Measurements from ENCODE around the gene RALB. TPM values are rescaled to one million over a fixed set of nuclear protein-coding genes. Genes with fewer than 3 reads are reported as not detected.

Gene RALB
- total and polyA plus RNA-seq, 2 of the 4 experiments (the other 2 are of a cell fraction): 53.6 to 54.7 TPM

- ChIA-PET CTCF (interaction anchor here (0.6 kb wide), 1 partner anchor 1043 kb away, joined by 3 read pairs; no protein-coding TSS in a partner anchor), POLR2A (ENCODE audit: unreplicated experiment) (no interaction called here)
- H3K9ac ChIP-seq (ENCODE audit: low read depth, low read length): no peak overlapping the region
- no peak overlapping the region for H2AK9ac ChIP-seq (replicated peaks; ENCODE audit: low read depth, low read length, poor library complexity)
- BruUV-seq (replicated peaks): no TSS peak
- H4K20me1 ChIP-seq (ENCODE audit: insufficient read depth, low read length): no peaks in the 10 kb centered on the region; the same call in 1 of the 2 replicates
- H3K79me1 ChIP-seq (ENCODE audit: low read depth in 1 of 2, low read length in 2 of 2): peaks cover 15 to 21% of the 10 kb centered on the region in 2 experiments
- H2BK15ac ChIP-seq (ENCODE audit: low read depth, low read length): no peak overlapping the region
- peaks cover 4% of the 10 kb centered on the region; the same call in 1 of the 2 replicates for H3K27me3 ChIP-seq (ENCODE audit: control insufficient read depth, insufficient read depth, low read length)
- no peak overlapping the region for H2BK120ac ChIP-seq (ENCODE audit: low read depth, low read length)
- no peak overlapping the region for H2BK20ac ChIP-seq (ENCODE audit: low read depth, low read length)
- no peak overlapping the region for H3K4me3 ChIP-seq (ENCODE audit: insufficient read depth, low read depth, low read length)
- 93% methylated on average over 5 of the region's 9 CpGs; no CpG with 5 or more reads in 1 of the 2 experiments for WGBS, 2 experiments (ENCODE audit: extremely low coverage in 2 of 2, insufficient read length in 1 of 2)
- H3K14ac ChIP-seq (replicated peaks; ENCODE audit: low read depth, low read length): no peak overlapping the region
- H4K8ac ChIP-seq (ENCODE audit: low read depth in 2 of 2, low read length in 2 of 2): no peak overlapping the region
- H3K4ac ChIP-seq (ENCODE audit: low read depth, low read length): 0 out of 2 replicates have a peak overlapping the region, but pooled peaks have one; percentile 20
- intact Hi-C loops (cut with micrococcal nuclease) (no loop called here), dilution Hi-C loops (cut with HindIII; ENCODE audit: low sequenced_read_pairs, unreplicated experiment) (no loop called here), in situ Hi-C loops (cut with MboI; ENCODE audit: low sequenced_read_pairs) (loop anchor here (25.0 kb wide), 1 partner anchor 988 kb away; no protein-coding TSS in a partner anchor)
- H4K5ac ChIP-seq (ENCODE audit: low read depth, low read length): no peak overlapping the region
- H4K91ac ChIP-seq (ENCODE audit: insufficient read depth, low read depth, low read length): no peak overlapping the region
- no peak overlapping the region for H3K4me2 ChIP-seq (ENCODE audit: low read depth, low read length)
- H3K18ac ChIP-seq (ENCODE audit: low read depth, low read length): no peak overlapping the region
- no peak for DNase-seq
- no peak overlapping the region for H3K56ac ChIP-seq (ENCODE audit: extremely low read depth, insufficient read depth, low read length)
- H3K36me3 ChIP-seq (ENCODE audit: control insufficient read depth, insufficient read depth, low read length): peaks cover 5% of the 10 kb centered on the region; the same call in 1 of the 2 replicates
- H3K27ac ChIP-seq (ENCODE audit: insufficient read depth, low read length): no peak overlapping the region
- peaks cover 14% of the 10 kb centered on the region for H3K4me1 ChIP-seq (ENCODE audit: control insufficient read depth, insufficient read depth, low read length)
- no peak overlapping the region for H2BK5ac ChIP-seq (ENCODE audit: low read depth, low read length, poor library complexity, severe bottlenecking)
- peak overlapping the region; percentile 29; the same call in 1 of the 2 replicates for H3K23ac ChIP-seq (ENCODE audit: low read depth, low read length)
- H2AK5ac ChIP-seq (ENCODE audit: low read depth, low read length): no peak overlapping the region
- peaks cover 8% of the 10 kb centered on the region; the same call in 1 of the 2 replicates for H3K9me1 ChIP-seq (ENCODE audit: insufficient read depth, low read length)
- no peak for ATAC-seq (ENCODE audit: low read depth)
- no peak overlapping the region for H2AFZ ChIP-seq (replicated peaks; ENCODE audit: low read length, poor library complexity)
- H3K9me3 ChIP-seq (ENCODE audit: control insufficient read depth, insufficient read depth, low read length): peaks cover 7% of the 10 kb centered on the region
- no peak for TF ChIP-seq CTCF (conservative IDR thresholded peaks at IDR 0.05; ENCODE audit: low read depth, low read length)
- no peak for TF ChIP-seq NFE2L2 (IDR thresholded peaks at IDR 0.05; ENCODE audit: low read depth, low read length)
- no peak for TF ChIP-seq BHLHE40 (IDR thresholded peaks at IDR 0.05; ENCODE audit: low read depth, low read length)
- TF ChIP-seq CHD1 (IDR thresholded peaks at IDR 0.05; ENCODE audit: low read depth, low read length): no peak
- no peak for TF ChIP-seq USF2 (IDR thresholded peaks at IDR 0.05; ENCODE audit: low read depth, low read length)
- TF ChIP-seq MAFK (IDR thresholded peaks at IDR 0.05; ENCODE audit: low read depth, low read length): no peak
- no peak for TF ChIP-seq MAZ (IDR thresholded peaks at IDR 0.05; ENCODE audit: borderline replicate concordance, low read depth, low read length)
- TF ChIP-seq MXI1 (IDR thresholded peaks at IDR 0.05; ENCODE audit: borderline replicate concordance, low read depth, low read length): no peak
- TF ChIP-seq SMC3 (IDR thresholded peaks at IDR 0.05; ENCODE audit: low read depth, low read length): no peak
- no peak for TF ChIP-seq RCOR1 (IDR thresholded peaks at IDR 0.05; ENCODE audit: insufficient replicate concordance, low read length)
- TF ChIP-seq FOS (IDR thresholded peaks at IDR 0.05; ENCODE audit: low read depth, low read length): no peak
- TF ChIP-seq RAD21 (IDR thresholded peaks at IDR 0.05; ENCODE audit: low read length): no peak
- TF ChIP-seq, protein P1, sequence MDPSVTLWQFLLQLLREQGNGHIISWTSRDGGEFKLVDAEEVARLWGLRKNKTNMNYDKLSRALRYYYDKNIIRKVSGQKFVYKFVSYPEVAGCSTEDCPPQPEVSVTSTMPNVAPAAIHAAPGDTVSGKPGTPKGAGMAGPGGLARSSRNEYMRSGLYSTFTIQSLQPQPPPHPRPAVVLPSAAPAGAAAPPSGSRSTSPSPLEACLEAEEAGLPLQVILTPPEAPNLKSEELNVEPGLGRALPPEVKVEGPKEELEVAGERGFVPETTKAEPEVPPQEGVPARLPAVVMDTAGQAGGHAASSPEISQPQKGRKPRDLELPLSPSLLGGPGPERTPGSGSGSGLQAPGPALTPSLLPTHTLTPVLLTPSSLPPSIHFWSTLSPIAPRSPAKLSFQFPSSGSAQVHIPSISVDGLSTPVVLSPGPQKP (IDR thresholded peaks at IDR 0.05; ENCODE audit: borderline replicate concordance, low read depth, low read length): no peak
- TF ChIP-seq RFX5 (IDR thresholded peaks at IDR 0.05; ENCODE audit: low read depth, low read length): no peak
Observed at GRCh38 chr2:120224735-120225548, 27.7 kb upstream of the RALB start.
